Endometrium (tissue), 2 donors: ENCODE results near the gene NOB1.

ENCODE experiments used
- FAIRE-seq: peaks from 2 replicates; lab custom pipeline; 2012; peaks lifted over from hg19 to GRCh38; lab: Jason Lieb, UNC
- donor health status: control.
- donor health status: control.

NOB1 gene

GRCh38 chr16:69721441-69721957 is 33.2 kb downstream of the NOB1 start:
- FAIRE-seq: no peak

GRCh38 chr16:69720822-69721430 is 33.8 kb downstream of the NOB1 start:
- FAIRE-seq: no peak

- FAIRE-seq: no peak
Observed at GRCh38 chr16:69718111-69718764, 36.5 kb downstream of the NOB1 start.

GRCh38 chr16:69717066-69717465 is 37.7 kb downstream of the NOB1 start:
- no peak for FAIRE-seq

- no peak for FAIRE-seq
Observed at GRCh38 chr16:69712914-69713581, 41.7 kb downstream of the NOB1 start.

- FAIRE-seq: no peak
Observed at GRCh38 chr16:69712277-69712676, 42.4 kb downstream of the NOB1 start.

- FAIRE-seq: no peak
Observed at GRCh38 chr16:69711115-69711740, 43.5 kb downstream of the NOB1 start.

- FAIRE-seq: no peak
Observed at GRCh38 chr16:69709456-69710084, 45.2 kb downstream of the NOB1 start.

GRCh38 chr16:69707920-69708683 is 46.6 kb downstream of the NOB1 start:
- FAIRE-seq: no peak

- no peak for FAIRE-seq
Observed at GRCh38 chr16:69706975-69707340, 47.8 kb downstream of the NOB1 start.

- FAIRE-seq: no peak
Observed at GRCh38 chr16:69706256-69706974, 48.3 kb downstream of the NOB1 start.

- FAIRE-seq: no peak
Observed at GRCh38 chr16:69703638-69704037, 51.1 kb downstream of the NOB1 start.

GRCh38 chr16:69701866-69702265 is 52.9 kb downstream of the NOB1 start:
- no peak for FAIRE-seq

GRCh38 chr16:69701452-69701851 is 53.3 kb downstream of the NOB1 start:
- FAIRE-seq: no peak

- FAIRE-seq: no peak
Observed at GRCh38 chr16:69699915-69700314, 54.8 kb downstream of the NOB1 start.

GRCh38 chr16:69698404-69698803 is 56.3 kb downstream of the NOB1 start:
- FAIRE-seq: no peak

- no peak for FAIRE-seq
Observed at GRCh38 chr16:69693916-69694315, 60.8 kb downstream of the NOB1 start.

- no peak for FAIRE-seq
Observed at GRCh38 chr16:69691980-69692911, 62.5 kb downstream of the NOB1 start.
